Mucosa of descending colon (tissue), 3 donors: ENCODE data around the gene EPB41L4B. TPM values are rescaled to one million over a fixed set of nuclear protein-coding genes. Genes with fewer than 3 reads are reported as not detected.

Experiments used
- ATAC-seq: fragments of 200-7000 bp; cut with Tn5 transposase; one replicate; pipeline ENCODE4 v1.9.1; 2020; ENCODE audit warnings: mild to moderate bottlenecking, moderate library complexity
- DNase-seq, 3 donors: peaks; one replicate each; pipeline ENCODE4 v3.0.0-alpha.2; 2020
- H3K36me3 ChIP-seq: fragments of 200-600 bp; one replicate; pipeline ENCODE4 v1.8.0; 2021; ENCODE audit warnings: low read depth, mild to moderate bottlenecking
- H3K4me1 ChIP-seq: fragments of 200-600 bp; one replicate; pipeline ENCODE4 v1.8.0; 2021; ENCODE audit warnings: low read depth, mild to moderate bottlenecking
- H3K4me3 ChIP-seq: fragments of 200-600 bp; one replicate; pipeline ENCODE4 v1.8.0; 2021; ENCODE audit warnings: mild to moderate bottlenecking
- H3K9me3 ChIP-seq: fragments of 200-600 bp; one replicate; pipeline ENCODE4 v1.8.0; 2021; ENCODE audit warnings: mild to moderate bottlenecking
- CTCF ChIP-seq: fragments of 200-600 bp; IDR thresholded peaks from one replicate; pipeline ENCODE4 v1.8.0; 2022; ENCODE audit warnings: antibody characterized with exemption, mild to moderate bottlenecking
- intact Hi-C, 2 donors: fragments of 100-400 bp; cut with DNase I in 1 of 2; cut with micrococcal nuclease in 1 of 2; formaldehyde crosslinking; loops; one replicate each; pipeline versions ENCODE4 v1.11.0 to v1.11.1; 2022; cut with DNase I, micrococcal nuclease
- total RNA-seq, 3 donors: library from RNA; stranded (reverse); fragmentation: NEBNext Ultra II Directional in 2 of 3; extraction: Animal tissue kit (Norgen Biotek cat#: 25700) in 2 of 3; gene quantifications; one replicate each; pipeline versions ENCODE4 v1.2.1 to v1.2.4, GENCODE V29; 2021 to 2023
- donor health status: DM: no; HTN: no; CAD: no; lungs with moderate emphysema.
- donor health status: DM: no; HTN: no; CAD: no.
- donor health status: DM: no; HTN: yes; CAD: no.

The EPB41L4B gene
- total RNA-seq, 3 donors from 2014 or later = 56.3 to 163 (median 122) TPM

- no peak for ATAC-seq
- no peak for DNase-seq
- Histone ChIP-seq H3K4me1 (no peaks in the 10 kb centered on the region), H3K4me3 (no peak overlapping the region), H3K9me3 (no peaks in the 10 kb centered on the region), H3K36me3 (no peaks in the 10 kb centered on the region)
- intact Hi-C loops = no loop called here
- no peak for TF ChIP-seq CTCF
Measured at GRCh38 chr9:109354190-109354589, 33.3 kb upstream of the EPB41L4B start.

GRCh38 chr9:109351032-109351431 lies 30.2 kb upstream of the EPB41L4B start:
- DNase-seq (no peak), ATAC-seq (no peak)

GRCh38 chr9:109349421-109349846 lies 28.6 kb upstream of the EPB41L4B start:
- no peak overlapping the region for H3K4me3 ChIP-seq
- DNase-seq (no peak), ATAC-seq (no peak)
- H3K4me1 ChIP-seq = peaks cover 4% of the 10 kb centered on the region
- no peak for TF ChIP-seq CTCF
- no peaks in the 10 kb centered on the region for H3K9me3 ChIP-seq
- intact Hi-C loops = no loop called here
- no peaks in the 10 kb centered on the region for H3K36me3 ChIP-seq

More at GRCh38 chr9:109351032-109351431, 30.2 kb upstream of the EPB41L4B start:
- Histone ChIP-seq H3K9me3 (no peaks in the 10 kb centered on the region), H3K4me3 (no peak overlapping the region), H3K36me3 (no peaks in the 10 kb centered on the region), H3K4me1 (no peaks in the 10 kb centered on the region)
- TF ChIP-seq CTCF = no peak
- intact Hi-C loops = no loop called here

DNA sequence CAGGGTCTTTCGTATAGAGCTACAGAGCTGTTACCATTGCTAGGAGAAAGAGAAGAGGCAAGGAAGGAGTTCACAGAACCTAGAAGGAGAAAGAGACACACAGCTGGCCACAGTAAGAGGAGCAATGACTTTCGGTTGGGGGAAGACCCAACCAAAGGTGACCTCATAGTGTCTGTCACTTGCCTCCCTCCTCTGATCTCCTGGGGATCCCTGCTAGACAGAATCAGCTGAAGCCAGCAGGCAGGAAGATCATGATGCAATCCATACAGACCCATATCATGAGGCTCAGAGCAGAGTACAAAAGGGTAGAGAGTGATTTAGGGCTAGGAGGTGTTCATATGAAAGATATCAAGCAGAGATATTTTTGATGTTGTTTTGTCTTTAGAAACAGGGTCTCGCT lies 26.0 kb upstream of the EPB41L4B start:
- H3K36me3 ChIP-seq = no peaks in the 10 kb centered on the region
- intact Hi-C loops = no loop called here
- ATAC-seq (no peak), DNase-seq (no peak)
- H3K4me1 ChIP-seq = peaks cover 8% of the 10 kb centered on the region
- TF ChIP-seq CTCF = no peak
- H3K9me3 ChIP-seq = no peaks in the 10 kb centered on the region
- H3K4me3 ChIP-seq = no peak overlapping the region

DNA sequence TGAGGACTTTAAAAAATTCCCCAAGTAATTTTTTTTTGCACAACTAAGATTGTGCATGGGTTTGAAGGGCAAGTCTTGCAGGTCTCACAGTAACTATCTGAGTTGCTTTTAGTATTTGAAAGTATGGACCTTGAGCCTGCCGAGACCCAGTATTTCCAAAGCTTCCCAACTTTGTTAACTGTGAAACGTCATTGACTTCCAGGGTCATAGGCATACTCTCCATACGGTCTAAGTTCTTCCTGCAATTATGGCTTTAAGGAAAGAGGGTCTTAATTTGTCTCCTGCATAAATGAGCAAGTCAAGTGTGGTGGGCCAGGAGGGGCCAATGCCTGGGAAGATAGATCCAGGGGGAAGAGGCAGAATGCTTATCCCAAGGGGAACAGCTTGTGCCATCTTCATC lies 24.0 kb upstream of the EPB41L4B start:
- intact Hi-C loops = no loop called here
- no peak for ATAC-seq
- DNase-seq = no peak
- H3K9me3 ChIP-seq = no peaks in the 10 kb centered on the region
- peaks cover 8% of the 10 kb centered on the region for H3K4me1 ChIP-seq
- H3K36me3 ChIP-seq = no peaks in the 10 kb centered on the region
- TF ChIP-seq CTCF = no peak
- H3K4me3 ChIP-seq = no peak overlapping the region

DNA sequence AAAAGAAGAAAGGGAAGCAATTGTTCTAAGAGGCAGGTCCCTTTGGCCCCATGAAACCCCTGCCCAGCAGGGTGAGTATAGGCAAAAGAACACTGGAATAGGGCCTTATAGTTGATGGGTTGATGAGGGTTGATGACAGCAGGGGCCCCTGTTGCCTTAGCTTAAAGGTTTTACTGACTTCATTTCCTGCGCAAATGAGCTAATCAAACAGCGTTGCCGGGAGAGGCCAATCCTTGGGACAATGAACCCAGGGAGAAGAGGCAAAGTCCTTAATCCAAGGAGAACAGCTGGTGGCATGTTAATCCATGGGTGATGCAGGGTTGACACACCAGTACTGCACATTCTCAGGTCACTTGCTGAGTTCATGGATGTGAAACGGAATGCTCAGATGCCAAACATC lies 22.0 kb upstream of the EPB41L4B start:
- Histone ChIP-seq H3K4me1 (peaks cover 8% of the 10 kb centered on the region), H3K4me3 (no peak overlapping the region), H3K36me3 (no peaks in the 10 kb centered on the region), H3K9me3 (no peaks in the 10 kb centered on the region)
- ATAC-seq = peak; percentile 82
- no peak for TF ChIP-seq CTCF
- intact Hi-C loops = no loop called here
- peak in 2 of 3 donors; percentile 16 to 45 for DNase-seq
